Lung (tissue), 12 donors: Measurements from ENCODE around the gene ITPKB. TPM values are rescaled to one million over a fixed set of nuclear protein-coding genes. Genes with fewer than 3 reads are reported as not detected.

ENCODE experiments used
- ATAC-seq: fragments of 200-7000 bp; cut with Tn5 transposase; one replicate; pipeline ENCODE4 v1.9.1; 2020; ENCODE audit warnings: moderate number of reproducible peaks; ENCODE audit not compliant: insufficient read depth, low FRiP score
- DNase-seq, 3 donors: peaks; one replicate each; pipeline ENCODE4 v3.0.0-alpha.2; 2013 to 2017
- H3K27ac ChIP-seq, 2 donors: one replicate each; pipeline ENCODE4 v1.5.1; 2013; ENCODE audit warnings: mild to moderate bottlenecking in 2 of 2, moderate library complexity in 2 of 2, control low read depth in 1 of 2, inconsistent platforms in 1 of 2, low read depth in 1 of 2, low read length in 1 of 2
- H3K27me3 ChIP-seq, 3 donors: one replicate each; pipeline ENCODE4 v1.5.1; 2013; ENCODE audit warnings: low read length in 2 of 3; ENCODE audit not compliant: control insufficient read depth in 3 of 3, insufficient read depth in 3 of 3
- H3K36me3 ChIP-seq, 4 donors: one replicate each; pipeline ENCODE4 v1.5.1; 2013; ENCODE audit warnings: low read length in 4 of 4, mild to moderate bottlenecking in 1 of 4, moderate library complexity in 1 of 4; ENCODE audit not compliant: control insufficient read depth in 4 of 4, insufficient read depth in 4 of 4
- H3K4me1 ChIP-seq, 5 donors: one replicate each; pipeline ENCODE4 v1.5.1; 2013; ENCODE audit warnings: low read length in 5 of 5, mild to moderate bottlenecking in 2 of 5, moderate library complexity in 1 of 5; ENCODE audit not compliant: control insufficient read depth in 5 of 5, insufficient read depth in 5 of 5
- H3K4me3 ChIP-seq: one replicate; pipeline ENCODE4 v1.5.1; 2013; ENCODE audit warnings: mild to moderate bottlenecking, control low read depth, moderate library complexity
- H3K9ac ChIP-seq, 2 donors: one replicate each; pipeline ENCODE4 v1.5.1; 2013; ENCODE audit warnings: low read length in 2 of 2, control low read depth in 1 of 2; ENCODE audit not compliant: insufficient read depth in 1 of 2
- H3K9me3 ChIP-seq, 4 donors: one replicate each; pipeline ENCODE4 v1.5.1; 2013; ENCODE audit warnings: low read length in 3 of 4, mild to moderate bottlenecking in 1 of 4, moderate library complexity in 1 of 4; ENCODE audit not compliant: control insufficient read depth in 4 of 4, insufficient read depth in 3 of 4
- WGBS, 2 donors: extraction: QIAGEN DNeasy Blood & Tissue Kit; methylation state at CpG; one replicate each; pipeline ENCODE4 v1.1.7; 2013; 5-methylcytosine and 5-hydroxymethylcytosine counted together
- polyA plus RNA-seq, 2 donors: library from polyadenylated mRNA; stranded (reverse); fragments of 200-250 nt; gene quantifications; one replicate each; pipeline ENCODE4 v1.2.1, GENCODE V29; 2013
- total RNA-seq, 2 donors: library from RNA; depleted of rRNA in 1 of 2; stranded (reverse); fragments of >200 nt in 1 of 2; gene quantifications; one replicate each; pipeline ENCODE4 v1.2.1, GENCODE V29; 2014 to 2021
- TF ChIP-seq, protein P1 (sequence below): IDR thresholded peaks from 2 replicates; pipeline ENCODE4 v1.5.1; 2012; ENCODE audit warnings: mild to moderate bottlenecking; ENCODE audit errors: control extremely low read depth, extremely low read depth
- donor health status: control.
- donor health status: control.
- donor health status: Bipolar disorder and iron deficiency.
- donor health status: healthy.
- donor health status: DM: yes; HTN: yes; CAD: no.

The ITPKB gene
- total and polyA plus RNA-seq, 4 donors: 9.9 to 46.6 (median 28.1) TPM

DNA sequence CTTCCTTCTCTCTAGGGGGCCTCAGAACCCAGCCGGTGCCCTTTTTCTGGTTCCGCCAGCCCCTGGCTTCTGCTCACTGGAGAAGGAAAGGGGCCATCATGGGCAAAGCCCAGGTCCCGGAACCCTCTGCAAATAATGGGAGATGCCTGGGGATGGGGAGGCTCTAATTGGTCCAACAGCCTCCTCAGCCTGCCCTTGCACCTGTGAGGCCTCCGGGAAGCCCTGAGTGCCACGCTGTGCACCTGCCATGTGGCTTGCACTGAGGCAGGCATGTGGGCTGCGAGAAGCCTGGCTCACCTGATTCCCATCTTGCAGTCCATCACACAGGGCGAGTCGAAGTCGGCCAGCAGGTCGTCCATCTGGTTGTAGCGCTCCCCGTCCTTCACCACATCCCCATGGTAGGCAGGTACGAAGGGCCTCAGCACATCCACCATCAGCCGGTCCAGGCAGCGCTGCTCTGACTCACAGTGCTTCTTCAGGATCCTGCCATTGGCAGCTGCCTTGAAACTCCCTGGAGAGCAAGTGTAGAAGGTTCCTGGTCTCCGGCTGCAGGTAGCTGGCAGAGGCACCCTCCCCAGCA, 92.1 kb downstream of the ITPKB start:
- peaks cover 0 to 2% (median 0%) of the 10 kb centered on the region in 4 donors for H3K9me3 ChIP-seq
- H3K4me1 ChIP-seq: peaks cover 0 to 15% (median 2%) of the 10 kb centered on the region in 5 donors
- DNase-seq (no peak), ATAC-seq (no peak)
- H3K36me3 ChIP-seq: peaks cover 0 to 48% (median 17%) of the 10 kb centered on the region in 4 donors
- H3K4me3 ChIP-seq: no peak overlapping the region
- no peak overlapping the region for H3K9ac ChIP-seq
- TF ChIP-seq, protein P1, sequence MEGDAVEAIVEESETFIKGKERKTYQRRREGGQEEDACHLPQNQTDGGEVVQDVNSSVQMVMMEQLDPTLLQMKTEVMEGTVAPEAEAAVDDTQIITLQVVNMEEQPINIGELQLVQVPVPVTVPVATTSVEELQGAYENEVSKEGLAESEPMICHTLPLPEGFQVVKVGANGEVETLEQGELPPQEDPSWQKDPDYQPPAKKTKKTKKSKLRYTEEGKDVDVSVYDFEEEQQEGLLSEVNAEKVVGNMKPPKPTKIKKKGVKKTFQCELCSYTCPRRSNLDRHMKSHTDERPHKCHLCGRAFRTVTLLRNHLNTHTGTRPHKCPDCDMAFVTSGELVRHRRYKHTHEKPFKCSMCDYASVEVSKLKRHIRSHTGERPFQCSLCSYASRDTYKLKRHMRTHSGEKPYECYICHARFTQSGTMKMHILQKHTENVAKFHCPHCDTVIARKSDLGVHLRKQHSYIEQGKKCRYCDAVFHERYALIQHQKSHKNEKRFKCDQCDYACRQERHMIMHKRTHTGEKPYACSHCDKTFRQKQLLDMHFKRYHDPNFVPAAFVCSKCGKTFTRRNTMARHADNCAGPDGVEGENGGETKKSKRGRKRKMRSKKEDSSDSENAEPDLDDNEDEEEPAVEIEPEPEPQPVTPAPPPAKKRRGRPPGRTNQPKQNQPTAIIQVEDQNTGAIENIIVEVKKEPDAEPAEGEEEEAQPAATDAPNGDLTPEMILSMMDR: no peak
- H3K27me3 ChIP-seq: no peaks in the 10 kb centered on the region
- H3K27ac ChIP-seq: no peak overlapping the region
- 96 to 98% methylated on average over 16 of the region's 16 CpGs for WGBS, 2 donors

DNA sequence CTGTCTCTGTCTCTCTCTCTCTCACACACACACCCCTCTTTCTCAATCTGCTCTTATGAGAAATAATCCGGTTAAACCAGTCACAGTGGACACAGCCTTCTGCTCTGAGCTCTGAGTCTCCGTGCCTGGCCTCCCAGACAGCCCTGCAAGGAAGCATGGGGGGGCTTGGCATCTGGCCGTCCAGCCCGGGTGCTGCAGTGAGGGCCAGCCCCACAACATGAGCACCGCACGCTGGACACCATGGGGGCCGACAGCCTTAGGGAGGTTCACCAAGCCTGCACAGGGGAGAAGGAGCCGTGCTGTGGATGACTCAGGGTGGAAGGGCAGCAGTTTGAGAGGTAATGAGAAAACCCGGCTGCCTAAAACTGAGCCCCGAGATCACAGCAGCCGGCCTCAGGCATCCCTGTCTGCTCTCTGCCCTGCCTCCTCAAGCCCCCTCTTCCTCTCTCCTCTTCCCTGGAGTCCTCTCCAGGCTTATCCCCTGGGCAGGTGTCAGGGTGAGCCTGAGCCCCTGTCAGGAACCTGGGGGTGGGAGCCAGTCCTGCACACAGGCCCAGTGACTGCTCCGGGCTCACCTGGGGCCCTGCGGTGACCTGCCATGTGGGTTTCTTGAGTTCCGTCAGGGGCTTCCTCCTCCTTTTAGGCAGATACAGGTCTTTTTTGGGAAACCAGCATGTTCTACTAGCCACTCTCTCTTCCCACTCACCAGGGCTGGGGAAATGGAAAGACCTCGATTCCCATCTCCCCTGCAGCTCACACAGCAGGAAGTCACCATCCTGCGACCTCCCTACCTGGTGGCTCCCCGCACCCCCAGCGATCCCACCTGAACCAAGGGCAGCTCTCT, 92.8 kb downstream of the ITPKB start:
- Histone ChIP-seq H3K27ac (no peak overlapping the region), H3K9ac (no peak overlapping the region), H3K4me1 (peaks cover 0 to 19% (median 2%) of the 10 kb centered on the region in 5 donors), H3K4me3 (no peak overlapping the region), H3K27me3 (no peaks in the 10 kb centered on the region), H3K9me3 (peaks cover 0 to 2% (median 0%) of the 10 kb centered on the region in 4 donors), H3K36me3 (peaks cover 0 to 54% (median 17%) of the 10 kb centered on the region in 4 donors)
- TF ChIP-seq, protein P1: no peak
- DNase-seq: peak in 1 of 3 donors; percentile 37
- 82 to 85% methylated on average over 18 of the region's 18 CpGs for WGBS, 2 donors
- ATAC-seq: no peak

DNA sequence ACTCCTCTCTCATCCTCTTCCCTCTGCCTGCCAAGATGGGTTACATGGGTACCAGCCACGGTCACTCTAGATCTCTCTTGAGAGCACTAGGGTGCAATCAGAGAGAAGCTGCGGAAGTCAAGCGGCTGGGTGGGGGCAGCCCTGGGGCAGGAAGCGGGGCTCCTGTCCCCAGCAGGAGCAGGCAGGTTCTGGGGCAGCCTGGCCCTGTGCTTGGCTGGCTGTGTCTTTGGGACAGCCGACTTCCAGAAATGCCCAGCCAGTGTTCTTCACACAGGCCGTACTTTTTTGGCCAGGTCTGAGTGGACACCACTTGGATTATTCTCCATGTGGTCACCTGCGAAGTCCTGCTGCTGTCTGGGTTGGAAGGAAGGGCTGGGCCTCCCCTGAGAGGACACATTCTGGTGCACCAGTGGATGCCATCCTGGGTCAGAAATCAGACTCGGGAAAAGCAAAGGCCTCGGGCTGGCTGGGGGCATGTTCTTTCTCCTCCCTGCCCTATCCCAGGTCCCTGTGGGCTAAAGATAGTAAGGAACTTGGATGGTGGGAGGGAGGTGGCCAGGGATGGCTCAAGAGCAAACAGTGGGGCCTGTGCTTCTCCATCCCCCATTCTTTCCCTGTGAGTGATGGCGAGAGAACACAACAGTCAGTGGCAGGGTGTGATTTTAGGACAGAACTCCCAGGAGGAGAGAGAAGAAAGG, 93.7 kb downstream of the ITPKB start:
- H3K36me3 ChIP-seq: peaks cover 0 to 59% (median 17%) of the 10 kb centered on the region in 4 donors
- 73 to 79% methylated on average over 10 of the region's 10 CpGs for WGBS, 2 donors
- no peaks in the 10 kb centered on the region for H3K27me3 ChIP-seq
- no peak for DNase-seq
- no peak overlapping the region for H3K4me3 ChIP-seq
- H3K4me1 ChIP-seq: peaks cover 0 to 14% (median 2%) of the 10 kb centered on the region in 5 donors
- no peak overlapping the region for H3K27ac ChIP-seq
- H3K9me3 ChIP-seq: peaks cover 0 to 2% (median 0%) of the 10 kb centered on the region in 4 donors
- TF ChIP-seq, protein P1: no peak
- H3K9ac ChIP-seq: no peak overlapping the region
- ATAC-seq: no peak
